ENCODE data around the gene ZNRF1.
A peak's percentile ranks its signal among the peaks of the same experiment; 100 is the strongest.

The ZNRF1 gene

DNA sequence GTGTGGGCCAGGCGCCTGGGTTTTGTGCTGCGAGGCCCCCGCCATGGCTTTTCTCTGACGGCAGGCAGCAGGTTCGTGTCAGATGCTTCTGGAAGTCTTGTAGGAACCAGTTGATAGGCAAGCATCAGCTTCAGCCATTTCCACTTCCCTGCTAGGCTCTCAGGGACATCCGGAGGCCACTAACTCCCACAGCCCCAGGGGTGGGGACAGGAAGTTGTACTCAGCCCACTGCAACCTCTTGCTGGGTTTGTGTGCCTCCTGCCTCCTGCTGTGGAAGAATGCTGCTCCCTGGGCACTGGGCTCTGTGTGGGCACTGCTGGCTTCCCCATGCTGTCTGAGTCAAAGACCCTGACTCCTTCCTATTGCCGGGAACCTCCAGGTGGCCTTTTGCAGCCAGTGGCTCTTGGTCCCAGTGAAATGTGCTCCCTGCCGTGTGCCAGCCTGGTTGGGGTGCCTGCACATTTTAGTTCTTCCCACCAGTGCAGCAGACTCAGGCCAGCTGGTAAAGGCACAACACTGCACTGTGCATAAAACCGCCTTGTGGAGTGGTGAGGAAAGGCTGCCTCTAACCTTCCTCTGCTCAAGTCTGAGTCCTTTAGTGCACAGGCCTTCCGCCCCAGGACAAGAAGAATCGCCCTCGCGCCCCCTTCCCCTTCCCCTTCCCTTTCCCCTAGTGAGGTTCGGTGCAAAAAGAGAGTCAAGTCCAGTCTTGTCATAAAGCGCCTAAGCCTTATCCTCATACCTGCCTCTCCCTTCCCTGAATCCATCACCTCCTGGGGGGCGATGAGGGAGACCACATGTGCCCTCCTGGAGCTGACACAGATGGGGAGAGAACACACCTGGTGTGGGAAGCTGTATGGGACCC is 101.1 kb downstream of the ZNRF1 start:
- no peaks in the 10 kb centered on the region for H3K9me3 ChIP-seq
- peaks cover 32 to 33% of the 10 kb centered on the region in 2 experiments for H3K4me1 ChIP-seq (ENCODE audit: control insufficient read depth in 1 of 2, insufficient read depth in 1 of 2, low read depth in 1 of 2, low read length in 1 of 2)
- peak overlapping the region; percentile 50 for H3K27ac ChIP-seq
- H3K27me3 ChIP-seq, result no peaks in the 10 kb centered on the region
- no peak overlapping the region for H3K4me3 ChIP-seq (ENCODE audit: low read depth in 1 of 2, low read length in 1 of 2)
- TF ChIP-seq, protein P1, sequence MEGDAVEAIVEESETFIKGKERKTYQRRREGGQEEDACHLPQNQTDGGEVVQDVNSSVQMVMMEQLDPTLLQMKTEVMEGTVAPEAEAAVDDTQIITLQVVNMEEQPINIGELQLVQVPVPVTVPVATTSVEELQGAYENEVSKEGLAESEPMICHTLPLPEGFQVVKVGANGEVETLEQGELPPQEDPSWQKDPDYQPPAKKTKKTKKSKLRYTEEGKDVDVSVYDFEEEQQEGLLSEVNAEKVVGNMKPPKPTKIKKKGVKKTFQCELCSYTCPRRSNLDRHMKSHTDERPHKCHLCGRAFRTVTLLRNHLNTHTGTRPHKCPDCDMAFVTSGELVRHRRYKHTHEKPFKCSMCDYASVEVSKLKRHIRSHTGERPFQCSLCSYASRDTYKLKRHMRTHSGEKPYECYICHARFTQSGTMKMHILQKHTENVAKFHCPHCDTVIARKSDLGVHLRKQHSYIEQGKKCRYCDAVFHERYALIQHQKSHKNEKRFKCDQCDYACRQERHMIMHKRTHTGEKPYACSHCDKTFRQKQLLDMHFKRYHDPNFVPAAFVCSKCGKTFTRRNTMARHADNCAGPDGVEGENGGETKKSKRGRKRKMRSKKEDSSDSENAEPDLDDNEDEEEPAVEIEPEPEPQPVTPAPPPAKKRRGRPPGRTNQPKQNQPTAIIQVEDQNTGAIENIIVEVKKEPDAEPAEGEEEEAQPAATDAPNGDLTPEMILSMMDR (IDR thresholded peaks at IDR 0.05), result no peak
- no peaks in the 10 kb centered on the region for H3K36me3 ChIP-seq

DNA sequence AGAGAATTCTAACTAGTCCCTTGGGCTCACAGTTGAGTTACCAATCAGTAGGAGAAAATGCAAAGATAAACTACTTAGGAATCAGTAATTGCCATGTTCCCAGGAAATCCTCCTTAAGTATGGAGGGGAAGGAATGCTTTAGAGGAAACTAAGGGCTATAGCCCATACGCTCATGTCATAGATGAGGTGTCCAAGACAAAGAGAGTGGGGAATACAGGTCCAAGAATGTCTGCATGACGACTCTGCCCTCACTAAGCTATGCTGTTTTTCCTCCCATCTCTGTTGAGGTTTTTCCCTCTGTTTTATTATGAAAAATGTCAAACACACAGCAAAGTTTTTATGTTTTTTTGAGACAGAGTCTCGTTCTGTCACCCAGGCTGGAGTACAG is 101.8 kb downstream of the ZNRF1 start:
- Histone ChIP-seq H3K27me3 (no peaks in the 10 kb centered on the region), H3K27ac (no peak overlapping the region), H3K4me3 (ENCODE audit: low read depth in 1 of 2, low read length in 1 of 2) (no peak overlapping the region), H3K9me3 (no peaks in the 10 kb centered on the region), H3K36me3 (no peaks in the 10 kb centered on the region), H3K4me1 (ENCODE audit: control insufficient read depth in 1 of 2, insufficient read depth in 1 of 2, low read depth in 1 of 2, low read length in 1 of 2) (peaks cover 38 to 40% of the 10 kb centered on the region in 2 experiments)
- TF ChIP-seq, protein P1 (IDR thresholded peaks at IDR 0.05), result no peak

DNA sequence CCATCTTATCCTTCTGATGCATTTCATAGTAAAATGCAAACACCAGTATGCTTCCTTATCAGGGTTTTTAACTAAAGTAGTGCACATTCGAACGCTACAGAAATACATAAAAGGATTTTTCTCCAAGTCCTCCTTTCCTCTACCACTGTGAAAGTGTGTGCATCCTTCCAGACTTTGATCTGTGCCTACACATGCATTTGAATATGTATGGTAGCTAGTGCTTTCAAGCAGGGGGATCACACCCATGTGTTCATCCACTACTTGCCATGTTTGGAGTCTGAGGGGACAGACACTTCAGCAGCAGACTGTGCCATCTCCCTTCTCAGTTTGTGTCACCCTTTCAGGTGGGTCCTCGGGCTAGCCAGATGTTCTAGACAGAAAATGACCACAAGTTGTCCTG is 102.8 kb downstream of the ZNRF1 start:
- peaks cover 49 to 50% of the 10 kb centered on the region in 2 experiments for H3K4me1 ChIP-seq (ENCODE audit: control insufficient read depth in 1 of 2, insufficient read depth in 1 of 2, low read depth in 1 of 2, low read length in 1 of 2)
- no peaks in the 10 kb centered on the region for H3K27me3 ChIP-seq
- no peak overlapping the region for H3K27ac ChIP-seq
- H3K9me3 ChIP-seq, result no peaks in the 10 kb centered on the region
- no peak overlapping the region for H3K4me3 ChIP-seq (ENCODE audit: low read depth in 1 of 2, low read length in 1 of 2)
- no peaks in the 10 kb centered on the region for H3K36me3 ChIP-seq
- TF ChIP-seq, protein P1 (IDR thresholded peaks at IDR 0.05), result no peak

DNA sequence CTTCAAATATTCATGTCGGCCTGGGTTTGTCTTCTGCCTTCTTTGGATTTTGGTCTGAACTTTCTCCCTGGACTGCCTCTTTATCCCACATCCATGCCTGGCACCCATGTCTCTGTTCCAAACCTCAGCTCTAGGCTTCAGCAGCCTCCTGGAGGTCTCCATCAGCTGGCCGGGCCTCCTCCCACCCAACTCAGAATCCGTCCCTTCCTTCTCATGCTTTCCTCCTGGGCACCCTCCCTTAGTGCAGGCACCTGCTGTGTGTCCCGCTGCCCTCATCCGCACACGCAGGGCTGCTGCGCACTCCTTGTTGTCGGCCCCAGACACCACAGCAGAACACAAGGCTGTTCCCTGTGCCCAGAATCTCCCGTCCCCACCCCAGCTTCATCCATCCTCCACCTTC is 103.8 kb downstream of the ZNRF1 start:
- H3K36me3 ChIP-seq, result no peaks in the 10 kb centered on the region
- no peak overlapping the region for H3K27ac ChIP-seq
- H3K4me3 ChIP-seq (ENCODE audit: low read depth in 1 of 2, low read length in 1 of 2), result no peak overlapping the region
- H3K9me3 ChIP-seq, result no peaks in the 10 kb centered on the region
- TF ChIP-seq, protein P1 (IDR thresholded peaks at IDR 0.05), result no peak
- peaks cover 50 to 53% of the 10 kb centered on the region in 2 experiments for H3K4me1 ChIP-seq (ENCODE audit: control insufficient read depth in 1 of 2, insufficient read depth in 1 of 2, low read depth in 1 of 2, low read length in 1 of 2)
- no peaks in the 10 kb centered on the region for H3K27me3 ChIP-seq

DNA sequence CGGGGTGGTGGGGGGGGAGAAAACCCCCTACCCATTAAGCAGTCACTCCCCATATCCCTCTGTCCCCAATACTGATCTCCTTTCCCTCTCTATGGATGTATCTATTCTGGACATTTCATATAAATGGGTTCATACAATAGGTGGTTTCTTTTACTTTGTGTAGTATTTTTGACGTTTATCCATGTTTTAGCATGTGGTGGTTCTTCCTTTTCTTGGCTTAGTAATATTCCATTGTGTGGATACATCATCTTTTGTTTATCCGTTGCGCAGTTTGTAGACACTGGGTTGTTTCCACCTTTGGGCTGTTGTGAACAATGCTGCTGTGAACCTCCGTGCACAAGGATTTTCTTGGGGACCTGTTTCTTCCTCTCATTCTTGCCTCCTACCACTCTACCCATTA is 105.2 kb downstream of the ZNRF1 start:
- H3K9me3 ChIP-seq, result no peaks in the 10 kb centered on the region
- no peaks in the 10 kb centered on the region for H3K36me3 ChIP-seq
- H3K4me1 ChIP-seq (ENCODE audit: control insufficient read depth in 1 of 2, insufficient read depth in 1 of 2, low read depth in 1 of 2, low read length in 1 of 2), result peaks cover 56 to 59% of the 10 kb centered on the region in 2 experiments
- no peak overlapping the region for H3K4me3 ChIP-seq (ENCODE audit: low read depth in 1 of 2, low read length in 1 of 2)
- H3K27ac ChIP-seq, result peak overlapping the region; percentile 79
- no peaks in the 10 kb centered on the region for H3K27me3 ChIP-seq
- TF ChIP-seq, protein P1 (IDR thresholded peaks at IDR 0.05), result no peak
